ENCODE measurements around the gene COG7.

DNA sequence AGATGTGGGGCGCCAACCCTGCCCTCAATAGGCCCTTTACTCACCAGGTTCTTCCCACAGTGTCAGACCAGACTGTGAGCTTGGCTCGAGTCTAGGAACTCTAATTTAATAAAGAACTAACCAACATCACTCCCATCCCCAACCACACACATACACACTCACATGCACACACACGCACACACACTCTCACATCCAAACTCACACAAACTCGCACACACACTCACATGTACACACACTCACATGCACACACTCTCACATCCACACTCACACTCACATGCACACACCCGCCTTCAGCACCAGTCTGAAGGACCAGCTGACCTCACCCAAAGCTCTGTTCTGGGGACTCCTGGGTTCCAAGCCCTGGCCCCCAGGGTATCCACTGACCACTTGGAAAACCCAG, 63.8 kb downstream of the COG7 start:
- TF ChIP-seq SP1 (IDR thresholded peaks at IDR 0.05), result no peak
- TF ChIP-seq FOXA1 (IDR thresholded peaks at IDR 0.05), result no peak
- TF ChIP-seq FOXK2 (IDR thresholded peaks at IDR 0.05), result no peak
- TF ChIP-seq L3MBTL2 (conservative IDR thresholded peaks at IDR 0.05), result no peak
- no peak for TF ChIP-seq BHLHE40 (IDR thresholded peaks at IDR 0.05; ENCODE audit: borderline replicate concordance)
- TF ChIP-seq ZNF384 (IDR thresholded peaks at IDR 0.05), result no peak
- TF ChIP-seq LEF1 (IDR thresholded peaks at IDR 0.05; ENCODE audit: borderline replicate concordance), result no peak
- no peak for TF ChIP-seq SUZ12 (IDR thresholded peaks at IDR 0.05)
